Choroid plexus epithelial cell (primary cell): ENCODE results near the gene MBP.

ENCODE experiments used
- DNase-seq: peaks from one replicate; pipeline ENCODE4 v3.0.0-alpha.2; 2010; ENCODE audit warnings: low read depth
- H3K4me3 ChIP-seq: 2 replicates; pipeline ENCODE4 v1.5.1; 2011; ENCODE audit warnings: low read depth, mild to moderate bottlenecking, control low read depth, low read length, moderate library complexity
- TF ChIP-seq, protein P1 (sequence below): conservative IDR thresholded peaks from 2 replicates; pipeline ENCODE4 v1.5.1; 2011; ENCODE audit warnings: low read depth, mild to moderate bottlenecking, control low read depth, inconsistent platforms, low read length, moderate library complexity

The MBP gene

GRCh38 chr18:76960528-76961035 lies 172.0 kb downstream of the MBP start:
- H3K4me3 ChIP-seq: no peak overlapping the region
- TF ChIP-seq, protein P1, sequence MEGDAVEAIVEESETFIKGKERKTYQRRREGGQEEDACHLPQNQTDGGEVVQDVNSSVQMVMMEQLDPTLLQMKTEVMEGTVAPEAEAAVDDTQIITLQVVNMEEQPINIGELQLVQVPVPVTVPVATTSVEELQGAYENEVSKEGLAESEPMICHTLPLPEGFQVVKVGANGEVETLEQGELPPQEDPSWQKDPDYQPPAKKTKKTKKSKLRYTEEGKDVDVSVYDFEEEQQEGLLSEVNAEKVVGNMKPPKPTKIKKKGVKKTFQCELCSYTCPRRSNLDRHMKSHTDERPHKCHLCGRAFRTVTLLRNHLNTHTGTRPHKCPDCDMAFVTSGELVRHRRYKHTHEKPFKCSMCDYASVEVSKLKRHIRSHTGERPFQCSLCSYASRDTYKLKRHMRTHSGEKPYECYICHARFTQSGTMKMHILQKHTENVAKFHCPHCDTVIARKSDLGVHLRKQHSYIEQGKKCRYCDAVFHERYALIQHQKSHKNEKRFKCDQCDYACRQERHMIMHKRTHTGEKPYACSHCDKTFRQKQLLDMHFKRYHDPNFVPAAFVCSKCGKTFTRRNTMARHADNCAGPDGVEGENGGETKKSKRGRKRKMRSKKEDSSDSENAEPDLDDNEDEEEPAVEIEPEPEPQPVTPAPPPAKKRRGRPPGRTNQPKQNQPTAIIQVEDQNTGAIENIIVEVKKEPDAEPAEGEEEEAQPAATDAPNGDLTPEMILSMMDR: no peak
- DNase-seq: no peak

DNA sequence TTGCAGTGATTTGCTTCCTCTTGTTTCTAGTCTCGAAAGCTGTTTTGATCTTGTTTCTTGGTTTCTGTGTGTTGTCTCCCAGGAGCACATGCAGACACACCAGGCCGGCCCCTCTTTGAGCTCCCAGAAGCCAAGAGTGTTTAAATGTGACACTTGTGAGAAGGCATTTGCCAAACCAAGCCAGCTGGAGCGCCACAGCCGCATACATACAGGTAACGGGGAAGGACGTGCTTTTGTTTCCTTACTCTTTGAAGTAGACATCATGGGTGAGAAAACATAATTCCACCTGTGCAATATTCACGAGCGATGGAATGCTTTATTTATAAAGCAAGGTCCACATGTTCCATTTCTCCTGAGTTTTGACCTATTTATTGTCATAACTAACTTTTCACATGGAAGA lies 173.0 kb downstream of the MBP start:
- H3K4me3 ChIP-seq: no peak overlapping the region
- no peak for DNase-seq
- TF ChIP-seq, protein P1: no peak

GRCh38 chr18:76958692-76959341 lies 173.8 kb downstream of the MBP start:
- peak; percentile 61 for DNase-seq
- no peak overlapping the region for H3K4me3 ChIP-seq
- TF ChIP-seq, protein P1: no peak

GRCh38 chr18:76957384-76958355 lies 174.9 kb downstream of the MBP start:
- H3K4me3 ChIP-seq: no peak overlapping the region
- TF ChIP-seq, protein P1: peak; percentile 31
- DNase-seq: peak; percentile 64

DNA sequence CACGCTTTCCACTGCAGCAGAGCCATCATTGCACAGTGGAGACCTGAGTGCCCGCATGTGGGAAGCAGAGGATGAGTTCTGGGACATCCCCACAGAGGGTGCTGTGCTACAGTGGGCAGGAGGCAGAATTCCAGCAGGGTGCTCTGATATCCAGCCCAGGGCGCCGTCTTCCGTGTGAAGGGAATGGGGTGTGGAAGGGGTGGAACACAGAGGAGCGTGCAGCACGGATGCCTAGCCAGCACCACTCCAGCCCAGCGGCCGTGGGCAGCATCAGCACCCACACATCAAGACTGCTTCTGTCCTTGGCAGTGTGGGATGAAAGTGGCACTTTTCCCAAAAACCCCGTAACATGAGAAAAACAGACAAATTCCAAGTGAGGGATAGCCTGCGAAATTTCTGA lies 175.9 kb downstream of the MBP start:
- TF ChIP-seq, protein P1: no peak
- no peak for DNase-seq
- no peak overlapping the region for H3K4me3 ChIP-seq

- TF ChIP-seq, protein P1: no peak
- no peak overlapping the region for H3K4me3 ChIP-seq
- DNase-seq: no peak
Observed at GRCh38 chr18:76955524-76956170, 176.9 kb downstream of the MBP start.
